ENCODE measurements around the gene FSHR.

FSHR gene

DNA sequence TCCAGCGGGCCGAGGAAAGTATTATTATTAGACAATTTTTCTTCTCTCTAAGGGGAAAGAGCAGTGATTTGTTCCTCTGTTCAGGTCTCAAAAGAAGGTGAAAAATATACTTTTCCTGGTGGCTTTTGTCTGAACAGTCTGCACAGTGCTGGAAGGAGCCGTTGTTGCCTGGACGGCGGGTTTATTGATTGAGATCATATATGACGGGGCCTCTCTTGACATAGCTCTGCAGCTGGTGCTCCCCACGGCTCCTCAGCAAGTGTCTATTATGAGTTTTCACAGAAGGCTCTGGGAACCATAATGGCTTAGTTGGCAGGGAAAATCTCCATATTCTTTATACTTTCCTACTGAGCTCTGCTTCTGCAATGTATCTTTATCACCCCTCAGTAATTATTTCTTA is 42.9 kb downstream of the FSHR start:
- no peak for DNase-seq (ENCODE audit: low spot score)

DNA sequence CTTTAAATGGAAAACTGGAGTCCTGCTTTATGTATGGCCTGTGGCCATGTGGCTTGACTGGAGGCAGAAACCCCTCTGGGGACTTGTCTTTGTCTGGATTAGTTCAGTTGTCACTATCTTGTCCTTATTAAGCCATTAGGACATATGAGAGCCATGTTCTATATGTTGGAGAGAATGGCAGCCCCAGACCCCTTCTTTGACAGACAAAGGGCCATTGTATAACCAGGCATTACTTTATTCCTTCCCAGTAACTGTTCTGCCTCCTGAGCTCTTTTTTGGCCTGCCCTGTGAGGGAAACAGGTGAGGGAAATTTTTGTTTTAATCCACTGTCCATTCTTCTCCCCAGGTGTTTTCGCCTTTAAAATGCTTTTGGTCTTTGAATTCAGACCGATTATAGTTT is 43.3 kb downstream of the FSHR start:
- no peak for DNase-seq (ENCODE audit: low spot score)

GRCh38 chr2:49110571-49110970 is 43.7 kb downstream of the FSHR start:
- no peak for DNase-seq (ENCODE audit: low spot score)

DNA sequence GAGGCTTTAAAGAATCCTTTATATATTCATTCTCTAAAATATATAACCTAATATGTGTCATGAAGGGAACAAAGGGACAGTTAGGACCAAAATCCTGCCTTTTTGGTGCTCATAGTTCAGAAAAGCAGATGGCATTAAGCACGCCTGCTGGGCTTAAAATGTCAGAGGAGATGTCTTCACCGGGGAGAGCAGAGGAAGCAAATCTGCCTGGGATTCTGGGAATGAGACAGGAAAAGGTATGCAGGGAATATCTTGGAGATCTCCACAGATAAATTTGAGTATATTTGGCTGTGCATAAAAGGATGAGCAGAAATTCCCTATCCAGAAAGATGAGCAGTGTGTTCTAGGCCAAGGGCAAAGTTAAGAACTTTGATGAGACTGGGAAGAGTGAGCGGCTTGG is 45.5 kb downstream of the FSHR start:
- no peak for DNase-seq (ENCODE audit: low spot score)

GRCh38 chr2:49108436-49108835 is 45.9 kb downstream of the FSHR start:
- DNase-seq (ENCODE audit: low spot score): no peak

DNA sequence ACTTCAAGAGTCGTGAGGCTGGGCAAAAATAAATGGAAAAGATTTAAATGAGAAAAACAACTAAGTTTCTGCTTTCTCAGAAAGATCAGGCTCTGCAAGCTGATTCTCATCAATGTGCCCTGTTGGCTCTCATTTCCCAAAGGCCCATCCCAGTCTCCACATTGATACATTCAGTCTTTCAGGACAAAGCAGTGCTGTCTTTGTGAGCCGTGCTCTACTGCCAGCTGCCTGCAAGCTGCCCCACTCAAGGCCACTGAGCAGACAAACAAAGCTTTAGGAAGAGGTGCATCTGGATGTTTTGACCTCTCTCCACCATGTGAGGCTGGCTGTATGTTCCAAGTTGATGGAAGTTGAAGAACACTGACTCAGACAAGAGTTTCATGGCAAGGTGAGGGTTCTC is 48.8 kb downstream of the FSHR start:
- DNase-seq (ENCODE audit: low spot score): no peak

GRCh38 chr2:49102146-49102545 is 52.2 kb downstream of the FSHR start:
- DNase-seq (ENCODE audit: low spot score): no peak

DNA sequence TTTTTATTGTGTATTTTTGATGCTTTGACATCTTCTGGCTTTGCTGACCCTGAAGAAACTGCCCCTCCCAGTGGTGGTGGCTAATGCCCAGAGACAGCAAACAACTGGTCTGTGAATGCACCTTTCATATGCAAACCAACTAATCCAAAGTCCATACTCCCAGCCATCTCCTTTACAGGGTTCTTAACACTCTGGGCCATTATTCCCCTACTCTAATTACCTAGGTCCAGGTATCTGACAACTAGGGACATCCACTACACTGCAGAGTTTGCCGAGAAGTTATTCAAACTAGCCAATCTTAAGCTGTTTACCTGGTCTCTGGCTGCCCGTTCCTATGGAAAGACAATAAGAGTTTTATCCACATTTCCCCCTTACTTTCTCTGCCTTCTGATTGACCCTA is 73.6 kb downstream of the FSHR start:
- DNase-seq (ENCODE audit: low spot score): no peak

DNA sequence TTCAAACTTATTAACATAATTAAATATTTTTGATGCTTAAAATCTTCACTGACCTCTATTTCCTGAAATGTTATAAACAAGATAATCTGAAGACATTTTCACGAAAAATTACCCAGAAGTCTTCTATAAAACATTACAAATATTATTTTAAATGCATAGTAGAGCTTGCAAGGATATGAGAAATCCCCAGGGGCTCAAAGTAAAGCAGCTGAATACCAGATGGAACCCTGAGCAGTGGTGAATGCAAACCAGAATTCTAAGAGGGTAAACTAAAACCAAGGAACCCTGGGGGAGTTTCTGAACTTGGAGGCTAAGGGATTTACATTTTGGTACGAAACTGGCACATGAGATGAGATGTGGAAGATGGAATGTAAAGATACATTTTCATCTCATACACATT is 83.6 kb downstream of the FSHR start:
- DNase-seq (ENCODE audit: low spot score): no peak

- DNase-seq (ENCODE audit: low spot score): no peak
Observed at GRCh38 chr2:49069829-49070228, 84.5 kb downstream of the FSHR start.

DNA sequence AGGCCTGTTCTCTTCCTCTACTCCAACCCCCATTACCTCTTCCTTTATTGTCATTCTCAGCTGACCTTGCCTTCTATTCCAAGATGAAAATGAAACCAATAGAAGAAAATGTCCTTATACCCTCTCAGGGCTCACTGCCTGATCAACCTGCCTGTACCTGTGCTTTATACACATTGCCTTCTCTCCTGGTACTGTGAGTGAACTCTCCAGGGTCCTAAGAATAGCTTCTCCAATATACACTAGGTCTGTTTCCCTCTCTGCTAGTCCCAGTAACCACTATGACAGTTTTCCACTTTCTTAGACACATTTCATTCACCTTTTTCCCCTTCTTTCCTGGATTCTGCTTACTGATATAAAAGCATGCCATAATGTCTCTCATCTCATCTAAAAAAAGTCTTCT is 85.7 kb downstream of the FSHR start:
- DNase-seq (ENCODE audit: low spot score): no peak

GRCh38 chr2:49067971-49068370 is 86.3 kb downstream of the FSHR start:
- no peak for DNase-seq (ENCODE audit: low spot score)

GRCh38 chr2:49053156-49053555 is 101.2 kb downstream of the FSHR start:
- no peak for DNase-seq (ENCODE audit: low spot score)

GRCh38 chr2:49050265-49050664 is 104.0 kb downstream of the FSHR start:
- no peak for DNase-seq (ENCODE audit: low spot score)

DNA sequence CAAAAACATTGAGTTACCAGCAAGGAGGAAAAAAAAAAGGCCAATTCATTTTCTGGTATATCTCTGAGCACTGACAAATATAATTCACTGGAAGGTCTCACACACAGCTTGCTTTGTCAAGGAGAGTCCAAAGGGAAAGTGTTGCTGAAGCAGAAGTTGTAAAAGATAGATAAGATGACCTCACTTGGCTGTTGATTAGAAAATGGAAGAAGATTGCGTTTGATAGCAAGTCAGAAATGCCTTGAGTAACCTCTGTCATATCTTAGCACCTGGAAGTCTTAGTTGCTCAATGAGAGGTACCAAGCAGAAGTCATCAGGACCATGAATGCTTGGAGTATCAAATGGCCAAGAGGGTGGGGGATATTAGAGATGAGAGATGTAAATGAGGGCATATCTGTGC is 105.2 kb downstream of the FSHR start:
- DNase-seq (ENCODE audit: low spot score): no peak

DNA sequence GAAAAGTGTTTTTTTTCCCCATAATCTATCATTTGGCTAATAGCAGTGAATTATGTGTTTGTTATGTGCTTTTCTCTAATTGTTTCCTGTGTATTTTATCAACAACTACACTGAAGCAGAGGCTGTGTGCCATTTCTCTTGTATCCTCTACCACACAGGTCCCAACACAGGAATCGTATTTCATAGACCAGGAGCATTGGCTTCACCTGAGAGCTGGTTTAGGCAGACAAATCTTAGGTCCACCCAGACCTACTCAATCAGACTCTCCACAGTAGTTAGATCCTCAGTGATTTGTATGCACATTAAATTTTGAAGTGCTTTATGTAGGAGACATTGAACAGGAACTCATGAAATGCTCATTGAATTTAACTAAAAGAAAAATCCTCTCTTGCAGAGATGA is 109.2 kb downstream of the FSHR start:
- DNase-seq (ENCODE audit: low spot score): no peak

- no peak for DNase-seq (ENCODE audit: low spot score)
Observed at GRCh38 chr2:49044350-49045079, 109.8 kb downstream of the FSHR start.

DNA sequence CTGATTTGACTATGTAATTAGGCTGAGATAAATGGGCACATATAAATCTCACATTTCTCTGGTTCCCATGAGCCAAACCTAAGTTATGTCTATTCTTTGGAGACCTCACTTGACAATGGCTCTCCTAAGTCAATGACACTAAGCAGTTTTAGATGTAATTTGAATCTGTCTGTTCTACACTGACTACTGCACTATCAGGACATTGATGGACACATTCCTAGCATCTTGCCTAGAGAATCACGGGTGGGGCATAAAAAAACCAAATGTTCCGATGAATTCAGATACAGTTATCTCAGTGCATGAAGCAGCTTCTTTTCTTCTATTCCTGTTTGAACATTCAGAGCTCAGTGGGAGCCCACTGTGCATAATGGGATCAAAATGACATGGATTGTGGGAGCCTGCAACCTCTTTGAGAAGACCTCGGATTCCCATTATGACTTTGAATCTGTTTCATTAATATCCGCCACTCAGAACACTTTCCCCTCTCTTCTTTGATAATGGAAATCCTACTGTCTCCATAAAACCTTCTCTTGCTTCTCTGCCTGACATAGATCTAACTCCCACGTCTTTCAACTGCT is 110.8 kb downstream of the FSHR start:
- DNase-seq (ENCODE audit: low spot score): no peak

DNA sequence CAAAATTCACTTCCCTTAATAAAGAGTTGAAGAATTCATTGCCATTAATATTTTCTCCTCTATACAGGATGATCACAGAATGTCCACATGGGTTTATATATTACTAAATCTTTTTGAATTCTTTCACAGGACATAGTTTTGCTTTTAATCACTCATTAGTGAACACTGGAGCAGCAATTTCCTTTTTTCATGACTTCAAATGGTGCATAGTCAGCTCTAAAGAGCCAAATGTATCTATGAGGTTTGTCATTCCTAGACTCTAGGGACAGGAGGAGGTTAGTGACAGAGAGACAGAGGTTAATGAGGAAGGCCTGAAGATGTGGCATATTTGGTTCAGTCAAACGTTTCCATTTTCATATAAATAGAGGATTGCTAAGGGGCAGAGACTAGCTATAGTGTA is 111.8 kb downstream of the FSHR start:
- DNase-seq (ENCODE audit: low spot score): no peak

- no peak for DNase-seq (ENCODE audit: low spot score)
Observed at GRCh38 chr2:49041061-49041460, 113.3 kb downstream of the FSHR start.

GRCh38 chr2:49037197-49037596 is 117.1 kb downstream of the FSHR start:
- no peak for DNase-seq (ENCODE audit: low spot score)

- no peak for DNase-seq (ENCODE audit: low spot score)
Observed at GRCh38 chr2:49035481-49035880, 118.8 kb downstream of the FSHR start.

GRCh38 chr2:49033394-49034185 is 120.7 kb downstream of the FSHR start:
- DNase-seq (ENCODE audit: low spot score): no peak
